ENCODE measurements around the gene POLG.

Gene POLG

DNA sequence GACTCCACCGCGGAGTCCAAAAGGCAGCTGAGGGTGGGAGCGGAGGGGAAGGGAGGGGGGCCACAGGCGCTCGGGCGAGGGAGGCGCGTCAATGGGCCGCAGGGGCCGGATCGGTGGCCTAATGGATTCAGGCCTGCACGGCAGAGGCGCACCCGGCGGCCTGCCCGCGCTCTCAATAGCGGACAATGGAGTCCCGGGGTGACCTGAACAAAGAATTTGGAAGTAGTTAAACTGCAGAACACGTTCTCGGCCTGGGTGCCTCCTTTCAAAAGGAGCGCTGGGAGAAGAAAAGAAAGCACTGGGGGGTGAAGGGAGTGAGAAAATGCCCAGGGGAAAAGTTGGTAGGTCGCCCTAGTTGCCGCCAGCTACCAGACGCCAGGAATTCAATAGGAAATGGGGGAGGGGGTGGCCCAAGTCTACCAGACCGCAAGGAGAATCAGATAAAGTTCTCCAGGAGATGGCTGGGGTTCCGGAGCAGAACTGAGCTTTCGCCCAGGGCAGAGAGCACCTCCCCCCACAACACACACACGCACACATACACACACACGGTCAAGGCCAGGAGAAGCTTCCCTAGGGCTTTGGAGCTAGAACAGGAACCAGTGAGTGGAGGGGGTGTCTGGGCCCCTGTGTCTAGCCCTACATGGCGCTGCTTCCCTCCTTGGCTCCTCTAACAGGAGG lies 25.8 kb upstream of the POLG start:
- H3K79me2 ChIP-seq (ENCODE audit: insufficient read depth, low read length), result no peaks in the 10 kb centered on the region
- ATAC-seq (ENCODE audit: insufficient read depth, low read depth) (no peak), DNase-seq (no peak)
- H3K9ac ChIP-seq (ENCODE audit: low read depth, low read length), result no peak overlapping the region
- H3K27ac ChIP-seq (ENCODE audit: low read length), result no peak overlapping the region
- H3K36me3 ChIP-seq (ENCODE audit: insufficient read depth, low read length), result no peaks in the 10 kb centered on the region
- no peak overlapping the region for H3K4me3 ChIP-seq (ENCODE audit: low read depth in 1 of 2, low read length in 2 of 2)
- H4K20me1 ChIP-seq (ENCODE audit: insufficient read depth, low read length), result no peaks in the 10 kb centered on the region
- peaks cover 11% of the 10 kb centered on the region for H3K4me1 ChIP-seq (ENCODE audit: insufficient read depth, low read length)
- peaks cover 8% of the 10 kb centered on the region for H3K27me3 ChIP-seq (ENCODE audit: insufficient read depth, low read length, poor library complexity)
- TF ChIP-seq, protein P1, sequence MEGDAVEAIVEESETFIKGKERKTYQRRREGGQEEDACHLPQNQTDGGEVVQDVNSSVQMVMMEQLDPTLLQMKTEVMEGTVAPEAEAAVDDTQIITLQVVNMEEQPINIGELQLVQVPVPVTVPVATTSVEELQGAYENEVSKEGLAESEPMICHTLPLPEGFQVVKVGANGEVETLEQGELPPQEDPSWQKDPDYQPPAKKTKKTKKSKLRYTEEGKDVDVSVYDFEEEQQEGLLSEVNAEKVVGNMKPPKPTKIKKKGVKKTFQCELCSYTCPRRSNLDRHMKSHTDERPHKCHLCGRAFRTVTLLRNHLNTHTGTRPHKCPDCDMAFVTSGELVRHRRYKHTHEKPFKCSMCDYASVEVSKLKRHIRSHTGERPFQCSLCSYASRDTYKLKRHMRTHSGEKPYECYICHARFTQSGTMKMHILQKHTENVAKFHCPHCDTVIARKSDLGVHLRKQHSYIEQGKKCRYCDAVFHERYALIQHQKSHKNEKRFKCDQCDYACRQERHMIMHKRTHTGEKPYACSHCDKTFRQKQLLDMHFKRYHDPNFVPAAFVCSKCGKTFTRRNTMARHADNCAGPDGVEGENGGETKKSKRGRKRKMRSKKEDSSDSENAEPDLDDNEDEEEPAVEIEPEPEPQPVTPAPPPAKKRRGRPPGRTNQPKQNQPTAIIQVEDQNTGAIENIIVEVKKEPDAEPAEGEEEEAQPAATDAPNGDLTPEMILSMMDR (IDR thresholded peaks at IDR 0.05; ENCODE audit: borderline replicate concordance, extremely low read depth, low read length, poor library complexity, severe bottlenecking), result no peak
- no peak for TF ChIP-seq EZH2 (IDR thresholded peaks at IDR 0.05; ENCODE audit: borderline replicate concordance, low read depth, low read length, severe bottlenecking)
- H2AFZ ChIP-seq (ENCODE audit: low read depth, low read length), result no peak overlapping the region
- H3K9me3 ChIP-seq (ENCODE audit: insufficient read depth, low read length, severe bottlenecking), result no peaks in the 10 kb centered on the region
- H3K4me2 ChIP-seq (ENCODE audit: insufficient read depth, low read length), result no peak overlapping the region

DNA sequence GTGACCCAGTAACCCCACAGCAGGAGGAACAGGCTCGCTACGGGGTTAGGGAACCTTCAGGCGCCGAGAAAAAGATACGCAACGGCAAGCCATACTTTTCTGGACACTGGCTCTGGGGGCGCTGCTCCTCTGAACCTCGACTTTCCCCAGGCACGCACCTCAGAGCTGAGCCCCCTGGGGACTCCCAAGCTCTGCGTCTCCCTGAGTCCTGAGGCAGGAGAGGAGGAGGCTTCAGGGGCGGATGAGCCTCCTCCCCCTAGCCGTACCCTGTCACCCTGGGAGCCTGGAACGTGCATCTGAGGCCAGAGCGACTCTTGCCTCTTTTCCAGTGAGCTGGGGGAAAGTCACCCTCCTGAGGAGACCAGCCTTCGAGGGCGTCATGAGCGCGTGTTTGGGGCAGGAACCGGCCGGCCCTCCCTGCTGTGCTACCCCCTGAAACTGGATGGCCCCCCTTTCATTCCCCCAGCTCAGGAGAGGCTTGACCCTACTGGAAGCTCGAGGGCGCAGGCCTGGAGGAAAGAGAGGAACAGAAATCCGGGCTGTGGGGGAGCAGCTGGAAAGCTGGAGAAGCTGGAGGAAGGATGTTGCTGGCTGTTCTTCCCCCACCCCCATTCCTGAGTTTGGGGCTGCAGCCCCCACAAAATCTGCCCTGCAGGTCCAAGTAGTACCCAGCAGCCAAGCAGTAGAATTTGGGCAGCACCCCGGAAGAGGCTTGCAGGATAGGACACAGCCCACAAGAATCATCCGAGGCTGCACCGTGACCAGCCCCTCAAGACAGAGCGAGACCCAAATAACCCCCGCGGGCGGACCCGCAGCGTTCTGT lies 25.1 kb upstream of the POLG start:
- no peak overlapping the region for H3K4me3 ChIP-seq (ENCODE audit: low read depth in 1 of 2, low read length in 2 of 2)
- H3K79me2 ChIP-seq (ENCODE audit: insufficient read depth, low read length), result no peaks in the 10 kb centered on the region
- no peaks in the 10 kb centered on the region for H3K9me3 ChIP-seq (ENCODE audit: insufficient read depth, low read length, severe bottlenecking)
- no peaks in the 10 kb centered on the region for H3K36me3 ChIP-seq (ENCODE audit: insufficient read depth, low read length)
- no peak overlapping the region for H2AFZ ChIP-seq (ENCODE audit: low read depth, low read length)
- H3K27ac ChIP-seq (ENCODE audit: low read length), result no peak overlapping the region
- peaks cover 9% of the 10 kb centered on the region for H3K27me3 ChIP-seq (ENCODE audit: insufficient read depth, low read length, poor library complexity)
- TF ChIP-seq, protein P1 (IDR thresholded peaks at IDR 0.05; ENCODE audit: borderline replicate concordance, extremely low read depth, low read length, poor library complexity, severe bottlenecking), result no peak
- TF ChIP-seq EZH2 (IDR thresholded peaks at IDR 0.05; ENCODE audit: borderline replicate concordance, low read depth, low read length, severe bottlenecking), result no peak
- ATAC-seq (ENCODE audit: insufficient read depth, low read depth), result no peak
- H3K4me2 ChIP-seq (ENCODE audit: insufficient read depth, low read length), result no peak overlapping the region
- no peak for DNase-seq
- no peaks in the 10 kb centered on the region for H4K20me1 ChIP-seq (ENCODE audit: insufficient read depth, low read length)
- H3K9ac ChIP-seq (ENCODE audit: low read depth, low read length), result no peak overlapping the region
- peaks cover 11% of the 10 kb centered on the region for H3K4me1 ChIP-seq (ENCODE audit: insufficient read depth, low read length)

GRCh38 chr15:89358755-89359439 lies 24.3 kb upstream of the POLG start:
- Histone ChIP-seq H2AFZ (ENCODE audit: low read depth, low read length) (peak overlapping the region; percentile 68), H4K20me1 (ENCODE audit: insufficient read depth, low read length) (no peaks in the 10 kb centered on the region), H3K4me2 (ENCODE audit: insufficient read depth, low read length) (peak overlapping the region; percentile 64), H3K27me3 (ENCODE audit: insufficient read depth, low read length, poor library complexity) (peaks cover 9% of the 10 kb centered on the region), H3K27ac (ENCODE audit: low read length) (no peak overlapping the region), H3K9ac (ENCODE audit: low read depth, low read length) (peak overlapping the region; percentile 5; the same call in 1 of the 2 replicates), H3K79me2 (ENCODE audit: insufficient read depth, low read length) (no peaks in the 10 kb centered on the region), H3K4me1 (ENCODE audit: insufficient read depth, low read length) (peaks cover 11% of the 10 kb centered on the region), H3K36me3 (ENCODE audit: insufficient read depth, low read length) (no peaks in the 10 kb centered on the region), H3K4me3 (ENCODE audit: low read depth in 1 of 2, low read length in 2 of 2) (0 out of 4 replicates have a peak overlapping the region, but pooled peaks of 1 of the 2 experiments have one; percentile 39), H3K9me3 (ENCODE audit: insufficient read depth, low read length, severe bottlenecking) (no peaks in the 10 kb centered on the region)
- TF ChIP-seq, protein P1 (IDR thresholded peaks at IDR 0.05; ENCODE audit: borderline replicate concordance, extremely low read depth, low read length, poor library complexity, severe bottlenecking), result peak; percentile 90
- no peak for TF ChIP-seq EZH2 (IDR thresholded peaks at IDR 0.05; ENCODE audit: borderline replicate concordance, low read depth, low read length, severe bottlenecking)
- DNase-seq (no peak), ATAC-seq (ENCODE audit: insufficient read depth, low read depth) (peak; percentile 94)
